ENCODE results near the gene PSMD14.
"Not testable (repeated sequence)": the region's sequence is repeated elsewhere in the genome, so short reads cannot be mapped to it uniquely, and the experiment has no call there.

Gene PSMD14

DNA sequence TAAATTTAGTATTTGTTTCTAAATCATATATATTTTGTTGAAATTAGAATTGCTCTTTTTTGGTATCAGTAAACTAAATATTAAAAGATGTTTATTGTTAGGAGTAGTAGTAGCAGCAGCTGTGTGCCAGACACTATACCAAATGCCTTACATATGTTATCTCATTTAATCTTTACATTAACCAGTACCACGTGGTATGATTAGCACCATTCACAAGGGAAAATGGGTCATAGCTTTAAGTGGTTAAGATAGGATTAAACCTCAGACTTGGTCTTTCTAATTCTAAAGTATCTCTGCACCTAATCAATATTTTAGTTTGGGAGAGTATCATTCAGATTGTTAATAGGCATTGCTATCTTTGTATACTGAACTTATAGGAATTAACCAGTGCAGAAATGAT, 29.0 kb downstream of the PSMD14 start:
- Histone ChIP-seq H3K27ac (ENCODE audit: low read length) (no peak overlapping the region), H3K4me1 (ENCODE audit: control insufficient read depth, insufficient read depth, low read length) (no peaks in the 10 kb centered on the region), H3K27me3 (ENCODE audit: control insufficient read depth, insufficient read depth, low read length) (no peaks in the 10 kb centered on the region), H3K36me3 (ENCODE audit: control insufficient read depth, insufficient read depth, low read length) (no peaks in the 10 kb centered on the region), H3K4me3 (ENCODE audit: low read length) (no peak overlapping the region), H3K9me3 (ENCODE audit: control insufficient read depth, insufficient read depth, low read length) (no peaks in the 10 kb centered on the region)
- WGBS (ENCODE audit: insufficient coverage, insufficient read length), result no CpG with 5 or more reads among the region's 1 CpG
- DNase-seq (ENCODE audit: low read depth, low spot score), result no peak

DNA sequence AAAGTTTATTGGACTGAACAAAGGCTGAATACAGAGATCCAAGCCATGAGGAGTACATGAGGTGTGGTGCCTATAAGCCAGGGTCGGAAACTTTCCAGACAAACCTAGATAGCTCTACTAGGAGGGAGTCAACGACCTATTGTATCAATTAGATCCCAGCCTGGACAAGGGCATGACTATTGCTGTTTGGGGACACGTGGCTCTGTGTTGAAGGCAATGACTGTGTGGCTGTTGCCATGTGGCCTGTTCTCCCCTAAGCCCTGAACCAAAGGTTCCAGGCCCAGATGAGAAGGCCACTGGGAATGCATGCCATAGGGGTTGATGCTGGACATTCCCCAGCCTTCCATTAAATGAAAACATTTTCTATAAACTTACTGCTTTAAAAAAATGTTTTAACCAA, 31.3 kb downstream of the PSMD14 start:
- not testable (repeated sequence) for H3K27me3 ChIP-seq (ENCODE audit: control insufficient read depth, insufficient read depth, low read length); H3K36me3 ChIP-seq (ENCODE audit: control insufficient read depth, insufficient read depth, low read length); H3K4me1 ChIP-seq (ENCODE audit: control insufficient read depth, insufficient read depth, low read length); DNase-seq (ENCODE audit: low read depth, low spot score); H3K27ac ChIP-seq (ENCODE audit: low read length); H3K9me3 ChIP-seq (ENCODE audit: control insufficient read depth, insufficient read depth, low read length); H3K4me3 ChIP-seq (ENCODE audit: low read length)
- no CpG with 5 or more reads among the region's 3 CpGs for WGBS (ENCODE audit: insufficient coverage, insufficient read length)

DNA sequence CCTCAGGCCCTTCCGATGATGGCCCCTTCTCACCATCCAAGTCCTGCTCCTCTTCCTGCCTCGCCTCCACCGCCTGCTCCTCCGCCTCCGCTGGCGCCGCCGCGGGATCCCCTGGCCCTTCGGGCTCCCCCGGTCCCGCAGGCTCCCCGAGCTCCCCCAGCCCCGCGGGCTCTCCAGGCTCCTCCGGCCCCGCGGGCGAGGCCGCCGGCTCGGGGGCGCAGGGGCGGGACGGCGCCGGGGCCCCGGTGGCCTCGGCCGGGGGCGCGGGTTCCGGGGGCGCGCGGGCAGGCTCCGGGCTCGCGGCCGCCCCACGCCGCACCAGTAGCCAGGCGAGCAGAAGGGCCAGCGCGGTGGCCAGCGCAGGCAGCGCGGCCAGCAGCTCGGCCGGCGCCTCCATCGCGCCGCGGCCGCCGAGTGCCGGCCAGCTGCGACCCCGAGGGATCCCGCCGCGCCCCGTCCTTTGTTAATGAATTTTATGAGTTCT, 32.7 kb downstream of the PSMD14 start:
- not testable (repeated sequence) for H3K27me3 ChIP-seq (ENCODE audit: control insufficient read depth, insufficient read depth, low read length); H3K36me3 ChIP-seq (ENCODE audit: control insufficient read depth, insufficient read depth, low read length); H3K4me1 ChIP-seq (ENCODE audit: control insufficient read depth, insufficient read depth, low read length); DNase-seq (ENCODE audit: low read depth, low spot score); H3K9me3 ChIP-seq (ENCODE audit: control insufficient read depth, insufficient read depth, low read length); H3K27ac ChIP-seq (ENCODE audit: low read length); H3K4me3 ChIP-seq (ENCODE audit: low read length)
- WGBS (ENCODE audit: insufficient coverage, insufficient read length), result no CpG with 5 or more reads among the region's 64 CpGs

DNA sequence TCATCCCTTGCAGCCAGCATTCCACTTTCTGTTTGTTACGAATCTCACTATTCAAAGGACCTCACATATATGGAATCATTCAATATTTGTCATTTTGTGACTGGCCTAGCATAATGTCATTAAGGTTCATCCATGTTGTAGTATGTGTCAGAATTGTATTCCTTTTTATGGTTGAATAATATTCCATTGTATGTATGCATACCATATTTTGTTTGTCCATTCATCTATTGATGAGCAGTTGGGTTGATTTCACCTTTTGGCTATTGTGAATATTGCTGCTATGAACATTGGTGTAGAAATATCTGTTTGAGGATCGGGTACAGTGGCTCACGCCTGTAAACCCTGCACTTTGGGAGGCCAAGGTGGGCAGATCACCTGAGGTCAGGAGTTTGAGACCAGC, 35.0 kb downstream of the PSMD14 start:
- H3K9me3 ChIP-seq (ENCODE audit: control insufficient read depth, insufficient read depth, low read length), result no peaks in the 10 kb centered on the region
- H3K4me1 ChIP-seq (ENCODE audit: control insufficient read depth, insufficient read depth, low read length), result no peaks in the 10 kb centered on the region
- no peak overlapping the region for H3K4me3 ChIP-seq (ENCODE audit: low read length)
- DNase-seq (ENCODE audit: low read depth, low spot score), result no peak
- no peaks in the 10 kb centered on the region for H3K27me3 ChIP-seq (ENCODE audit: control insufficient read depth, insufficient read depth, low read length)
- no peak overlapping the region for H3K27ac ChIP-seq (ENCODE audit: low read length)
- no peaks in the 10 kb centered on the region for H3K36me3 ChIP-seq (ENCODE audit: control insufficient read depth, insufficient read depth, low read length)
- no CpG with 5 or more reads among the region's 3 CpGs for WGBS (ENCODE audit: insufficient coverage, insufficient read length)

DNA sequence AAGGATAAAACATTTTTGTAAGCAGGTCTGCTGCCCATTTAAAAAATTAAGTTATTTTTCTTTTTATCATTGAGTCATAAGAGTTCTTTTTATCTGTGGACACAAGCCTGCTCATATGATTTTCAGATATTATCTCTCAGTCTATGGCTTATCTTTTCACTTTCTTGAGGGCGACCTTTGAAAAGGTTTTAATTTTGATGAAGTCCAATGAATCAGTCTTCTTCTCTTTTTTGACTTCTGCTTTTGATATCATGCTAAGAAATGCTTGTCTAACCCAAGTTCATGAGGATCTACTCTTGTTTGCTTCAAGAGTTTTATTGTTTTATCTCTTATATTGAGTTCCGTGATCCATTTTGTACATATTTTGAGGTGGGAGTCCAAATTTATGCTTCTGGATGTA, 36.5 kb downstream of the PSMD14 start:
- no CpG with 5 or more reads among the region's 2 CpGs for WGBS (ENCODE audit: insufficient coverage, insufficient read length)
- Histone ChIP-seq H3K4me3 (ENCODE audit: low read length) (no peak overlapping the region), H3K36me3 (ENCODE audit: control insufficient read depth, insufficient read depth, low read length) (no peaks in the 10 kb centered on the region)

DNA sequence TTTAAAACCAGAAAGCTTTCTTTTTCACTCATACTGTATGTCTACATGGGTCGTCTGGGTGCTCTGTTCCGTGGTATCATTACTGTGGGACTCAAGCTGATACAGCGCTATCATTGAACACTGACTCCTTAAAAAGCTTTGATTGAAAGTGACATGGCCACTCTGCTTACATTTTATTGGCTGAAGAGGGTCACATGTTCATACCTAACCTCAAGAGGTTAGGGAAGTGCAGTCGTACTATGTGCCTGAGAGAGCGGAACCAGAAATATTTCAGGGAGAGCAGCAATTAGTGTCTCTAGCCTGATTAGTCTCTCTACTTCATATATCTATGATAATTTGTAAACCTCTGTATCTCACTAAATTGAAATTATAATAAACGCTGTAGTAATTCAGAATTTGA, 43.5 kb downstream of the PSMD14 start:
- Histone ChIP-seq H3K27me3 (ENCODE audit: control insufficient read depth, insufficient read depth, low read length) (no peaks in the 10 kb centered on the region), H3K36me3 (ENCODE audit: control insufficient read depth, insufficient read depth, low read length) (no peaks in the 10 kb centered on the region), H3K9me3 (ENCODE audit: control insufficient read depth, insufficient read depth, low read length) (no peaks in the 10 kb centered on the region), H3K27ac (ENCODE audit: low read length) (no peak overlapping the region), H3K4me1 (ENCODE audit: control insufficient read depth, insufficient read depth, low read length) (no peaks in the 10 kb centered on the region), H3K4me3 (ENCODE audit: low read length) (no peak overlapping the region)
- no CpG with 5 or more reads among the region's 6 CpGs for WGBS (ENCODE audit: insufficient coverage, insufficient read length)
- no peak for DNase-seq (ENCODE audit: low read depth, low spot score)

More for the DNA sequence above, 36.5 kb downstream of the PSMD14 start:
- Histone ChIP-seq H3K27ac (ENCODE audit: low read length) (no peak overlapping the region), H3K4me1 (ENCODE audit: control insufficient read depth, insufficient read depth, low read length) (no peaks in the 10 kb centered on the region), H3K9me3 (ENCODE audit: control insufficient read depth, insufficient read depth, low read length) (no peaks in the 10 kb centered on the region), H3K27me3 (ENCODE audit: control insufficient read depth, insufficient read depth, low read length) (no peaks in the 10 kb centered on the region)
- DNase-seq (ENCODE audit: low read depth, low spot score), result no peak

DNA sequence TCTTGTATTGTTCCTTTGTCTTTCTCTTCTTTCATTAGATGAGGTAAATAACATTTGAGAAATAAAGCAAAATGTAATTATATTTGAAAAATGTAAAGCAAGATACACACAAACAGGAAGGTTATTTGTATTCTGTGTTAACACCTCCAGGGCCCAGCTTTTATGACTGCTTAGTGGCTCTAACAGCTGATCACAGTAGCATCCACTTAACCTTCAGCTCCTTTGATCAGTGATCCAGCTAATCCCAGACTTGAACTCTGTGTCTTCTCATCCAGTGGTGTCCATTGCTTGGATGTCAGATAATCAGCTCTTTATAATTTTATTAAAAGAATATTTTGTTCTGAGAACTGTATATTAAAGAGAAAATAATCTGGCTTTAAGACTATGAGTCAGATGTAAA, 44.5 kb downstream of the PSMD14 start:
- DNase-seq (ENCODE audit: low read depth, low spot score), result no peak
- H3K4me3 ChIP-seq (ENCODE audit: low read length), result no peak overlapping the region
- no peak overlapping the region for H3K27ac ChIP-seq (ENCODE audit: low read length)

DNA sequence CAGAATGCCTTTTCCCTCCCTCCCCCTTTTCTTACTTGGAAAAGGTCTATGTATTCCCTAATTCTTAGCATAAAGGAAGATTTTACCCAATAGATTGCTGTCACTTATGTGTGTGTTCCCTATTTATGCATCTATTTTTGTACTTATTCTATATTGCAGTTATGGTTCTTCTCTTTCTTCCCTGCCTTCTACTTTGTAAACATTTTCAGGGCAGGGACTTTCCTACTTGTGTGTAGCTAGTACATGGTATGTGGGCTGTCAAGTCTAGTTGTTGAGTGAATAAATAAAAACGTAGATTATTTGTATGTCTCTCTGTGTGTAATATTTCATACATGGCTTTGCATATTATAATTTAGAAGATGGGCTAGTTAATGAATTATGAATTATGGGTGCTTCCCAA, 45.3 kb downstream of the PSMD14 start:
- Histone ChIP-seq H3K4me3 (ENCODE audit: low read length) (no peak overlapping the region), H3K36me3 (ENCODE audit: control insufficient read depth, insufficient read depth, low read length) (no peaks in the 10 kb centered on the region), H3K9me3 (ENCODE audit: control insufficient read depth, insufficient read depth, low read length) (no peaks in the 10 kb centered on the region), H3K4me1 (ENCODE audit: control insufficient read depth, insufficient read depth, low read length) (no peaks in the 10 kb centered on the region), H3K27me3 (ENCODE audit: control insufficient read depth, insufficient read depth, low read length) (no peaks in the 10 kb centered on the region), H3K27ac (ENCODE audit: low read length) (no peak overlapping the region)
- WGBS (ENCODE audit: insufficient coverage, insufficient read length), result no CpG with 5 or more reads among the region's 1 CpG
- no peak for DNase-seq (ENCODE audit: low read depth, low spot score)

More for the DNA sequence above, 44.5 kb downstream of the PSMD14 start:
- Histone ChIP-seq H3K9me3 (ENCODE audit: control insufficient read depth, insufficient read depth, low read length) (no peaks in the 10 kb centered on the region), H3K27me3 (ENCODE audit: control insufficient read depth, insufficient read depth, low read length) (no peaks in the 10 kb centered on the region), H3K36me3 (ENCODE audit: control insufficient read depth, insufficient read depth, low read length) (no peaks in the 10 kb centered on the region), H3K4me1 (ENCODE audit: control insufficient read depth, insufficient read depth, low read length) (no peaks in the 10 kb centered on the region)

DNA sequence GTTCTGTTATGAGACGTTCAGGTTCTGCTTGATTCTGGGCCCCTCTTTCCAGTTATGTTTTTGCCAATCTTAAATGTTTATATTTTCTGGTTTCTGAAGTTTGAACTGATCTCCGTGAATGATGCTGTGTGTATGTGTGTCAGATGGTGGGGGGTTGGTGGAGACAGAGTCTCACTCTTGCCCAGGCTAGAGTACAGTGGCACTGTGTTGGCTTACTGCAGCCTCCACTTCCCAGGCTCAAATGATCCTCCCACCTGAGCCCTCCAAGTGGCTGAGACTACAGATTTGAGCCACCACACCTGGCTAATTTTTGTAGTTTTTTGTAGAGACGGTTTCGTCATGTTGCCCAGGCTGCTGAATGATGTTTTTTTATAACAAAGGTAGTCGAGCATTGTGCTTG, 45.9 kb downstream of the PSMD14 start:
- Histone ChIP-seq H3K27me3 (ENCODE audit: control insufficient read depth, insufficient read depth, low read length) (no peaks in the 10 kb centered on the region), H3K27ac (ENCODE audit: low read length) (no peak overlapping the region), H3K4me3 (ENCODE audit: low read length) (no peak overlapping the region), H3K36me3 (ENCODE audit: control insufficient read depth, insufficient read depth, low read length) (no peaks in the 10 kb centered on the region), H3K4me1 (ENCODE audit: control insufficient read depth, insufficient read depth, low read length) (no peaks in the 10 kb centered on the region), H3K9me3 (ENCODE audit: control insufficient read depth, insufficient read depth, low read length) (no peaks in the 10 kb centered on the region)
- WGBS (ENCODE audit: insufficient coverage, insufficient read length), result no CpG with 5 or more reads among the region's 5 CpGs
- DNase-seq (ENCODE audit: low read depth, low spot score), result no peak

DNA sequence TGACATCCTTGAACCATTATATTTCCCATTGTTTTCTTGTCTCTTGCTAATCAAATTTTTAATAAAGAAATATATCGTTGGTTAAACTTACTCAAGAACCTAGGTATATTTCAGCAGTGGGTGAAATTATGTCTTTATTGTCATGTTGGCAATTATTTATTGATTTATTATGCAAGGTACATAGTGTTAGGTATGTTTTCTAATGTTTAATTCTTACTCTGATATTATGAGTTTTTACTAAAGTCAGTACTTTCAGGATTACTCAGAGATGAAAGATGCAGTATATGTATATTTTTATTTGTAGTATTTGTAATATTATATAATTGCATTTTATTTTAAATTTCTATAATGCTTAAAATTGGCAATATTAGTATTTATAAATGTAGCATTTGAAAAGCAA, 46.9 kb downstream of the PSMD14 start:
- no peaks in the 10 kb centered on the region for H3K4me1 ChIP-seq (ENCODE audit: control insufficient read depth, insufficient read depth, low read length)
- H3K36me3 ChIP-seq (ENCODE audit: control insufficient read depth, insufficient read depth, low read length), result no peaks in the 10 kb centered on the region
- no peaks in the 10 kb centered on the region for H3K27me3 ChIP-seq (ENCODE audit: control insufficient read depth, insufficient read depth, low read length)
- no peak overlapping the region for H3K27ac ChIP-seq (ENCODE audit: low read length)
- no peaks in the 10 kb centered on the region for H3K9me3 ChIP-seq (ENCODE audit: control insufficient read depth, insufficient read depth, low read length)
- WGBS (ENCODE audit: insufficient coverage, insufficient read length), result no CpG with 5 or more reads among the region's 1 CpG
- no peak overlapping the region for H3K4me3 ChIP-seq (ENCODE audit: low read length)
- DNase-seq (ENCODE audit: low read depth, low spot score), result no peak

DNA sequence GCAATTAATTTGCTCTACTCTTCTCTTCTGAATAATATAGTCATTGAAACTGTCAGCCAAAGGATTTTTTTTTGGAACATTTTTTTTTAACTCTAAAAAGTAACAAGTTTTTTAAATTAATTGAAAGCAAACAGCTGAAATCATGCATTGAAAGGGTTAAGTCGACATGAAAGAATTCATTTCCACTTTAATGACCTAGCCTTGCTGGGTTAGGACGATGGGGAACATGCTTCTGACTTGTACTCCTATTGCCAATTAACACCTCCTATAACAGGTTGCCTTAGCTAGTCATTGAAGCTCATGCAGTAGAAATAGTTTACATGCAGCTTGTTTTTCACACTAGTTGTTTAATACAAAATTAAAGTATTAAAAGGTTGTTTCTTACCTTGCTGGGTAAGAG, 47.8 kb downstream of the PSMD14 start:
- H3K4me3 ChIP-seq (ENCODE audit: low read length), result no peak overlapping the region
- no peak for DNase-seq (ENCODE audit: low read depth, low spot score)
- H3K4me1 ChIP-seq (ENCODE audit: control insufficient read depth, insufficient read depth, low read length), result no peaks in the 10 kb centered on the region
- no peaks in the 10 kb centered on the region for H3K27me3 ChIP-seq (ENCODE audit: control insufficient read depth, insufficient read depth, low read length)
- no peaks in the 10 kb centered on the region for H3K36me3 ChIP-seq (ENCODE audit: control insufficient read depth, insufficient read depth, low read length)
- H3K9me3 ChIP-seq (ENCODE audit: control insufficient read depth, insufficient read depth, low read length), result no peaks in the 10 kb centered on the region
- WGBS (ENCODE audit: insufficient coverage, insufficient read length), result no CpG with 5 or more reads among the region's 2 CpGs
- H3K27ac ChIP-seq (ENCODE audit: low read length), result no peak overlapping the region

Measured in iPS DF 6.9 (cell line).